ELF-1 (cell line): ENCODE results near the gene DCLRE1A.

Source experiments
- DNase-seq: peaks from one replicate; pipeline ENCODE4 v3.0.0-alpha.2; 2016; ENCODE audit warnings: low read depth, low spot score

Gene DCLRE1A

GRCh38 chr10:113854013-113854760 lies at the start of gene DCLRE1A, which contains the start of gene NHLRC2:
Gene DCLRE1A (minus strand): TSS chr10:113854082. CDS start chr10:113853182, 900 bp downstream.
Gene NHLRC2 (plus strand): TSS chr10:113854661. CDS start chr10:113854873, 212 bp downstream.
- peak; percentile 85 for DNase-seq

GRCh38 chr10:113899952-113900598 lies 46.2 kb upstream of the DCLRE1A start:
- DNase-seq: no peak

GRCh38 chr10:113897693-113898618 lies 44.1 kb upstream of the DCLRE1A start:
- DNase-seq: no peak

- no peak for DNase-seq
These were observed 41.1 kb upstream of the DCLRE1A start for GRCh38 chr10:113895018-113895417.

- DNase-seq: no peak
These were observed 40.7 kb upstream of the DCLRE1A start for GRCh38 chr10:113894581-113894980.

- DNase-seq: no peak
These were observed 39.7 kb upstream of the DCLRE1A start for GRCh38 chr10:113893570-113893969.

GRCh38 chr10:113891476-113891875 lies 37.6 kb upstream of the DCLRE1A start:
- peak; percentile 17 for DNase-seq

GRCh38 chr10:113890769-113891168 lies 36.9 kb upstream of the DCLRE1A start:
- no peak for DNase-seq

- DNase-seq: no peak
These were observed 36.0 kb upstream of the DCLRE1A start for GRCh38 chr10:113889911-113890310.

- DNase-seq: no peak
These were observed 28.4 kb upstream of the DCLRE1A start for GRCh38 chr10:113882240-113882639.

- DNase-seq: no peak
These were observed 26.4 kb upstream of the DCLRE1A start for GRCh38 chr10:113880236-113880635.

GRCh38 chr10:113879691-113880090 lies 25.8 kb upstream of the DCLRE1A start:
- no peak for DNase-seq

- DNase-seq: no peak
These were observed 22.6 kb upstream of the DCLRE1A start for GRCh38 chr10:113876461-113876860.

GRCh38 chr10:113875212-113875611 lies 21.3 kb upstream of the DCLRE1A start:
- DNase-seq: no peak

GRCh38 chr10:113872139-113873030 lies 18.5 kb upstream of the DCLRE1A start:
- no peak for DNase-seq

GRCh38 chr10:113869789-113870188 lies 15.9 kb upstream of the DCLRE1A start:
- DNase-seq: no peak

- DNase-seq: no peak
These were observed 14.0 kb upstream of the DCLRE1A start for GRCh38 chr10:113867904-113868303.

GRCh38 chr10:113866551-113867394 lies 12.9 kb upstream of the DCLRE1A start:
- DNase-seq: no peak

- DNase-seq: no peak
These were observed 12.0 kb upstream of the DCLRE1A start for GRCh38 chr10:113865901-113866300.

- DNase-seq: no peak
These were observed 5.4 kb upstream of the DCLRE1A start for GRCh38 chr10:113859261-113859660.
